NCI-H2171 treated with DMSO at 0.1 percent for 48 hours (cell line): ENCODE measurements around the gene ARHGAP42.

Experiments
- DNase-seq: peaks from one replicate; lab custom pipeline; 2025; lab: John Stamatoyannopoulos, UW

ARHGAP42 gene

GRCh38 chr11:101028644-101029043 lies 341.6 kb downstream of the ARHGAP42 start:
- no peak for DNase-seq

DNA sequence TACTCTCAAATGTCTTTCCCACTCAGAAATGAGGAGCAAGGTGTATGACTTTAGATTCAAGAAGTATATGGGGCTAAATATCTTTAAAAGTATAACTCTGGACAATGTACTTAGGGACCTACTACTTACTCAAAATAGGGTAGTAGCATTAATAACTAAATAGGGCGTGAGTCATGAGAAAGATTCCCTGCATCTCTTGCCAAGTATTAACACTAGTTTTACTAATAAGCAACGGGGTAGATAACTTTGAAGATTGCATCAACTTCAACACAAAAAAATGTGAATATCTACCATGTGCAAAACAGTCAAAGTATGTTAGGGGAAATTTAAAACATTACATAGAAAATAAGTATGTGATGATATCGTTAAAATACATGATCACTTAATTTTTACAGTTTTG lies 342.9 kb downstream of the ARHGAP42 start:
- no peak for DNase-seq

GRCh38 chr11:101030692-101031091 lies 343.6 kb downstream of the ARHGAP42 start:
- DNase-seq = no peak

- no peak for DNase-seq
Measured at GRCh38 chr11:101031713-101032112, 344.6 kb downstream of the ARHGAP42 start.

DNA sequence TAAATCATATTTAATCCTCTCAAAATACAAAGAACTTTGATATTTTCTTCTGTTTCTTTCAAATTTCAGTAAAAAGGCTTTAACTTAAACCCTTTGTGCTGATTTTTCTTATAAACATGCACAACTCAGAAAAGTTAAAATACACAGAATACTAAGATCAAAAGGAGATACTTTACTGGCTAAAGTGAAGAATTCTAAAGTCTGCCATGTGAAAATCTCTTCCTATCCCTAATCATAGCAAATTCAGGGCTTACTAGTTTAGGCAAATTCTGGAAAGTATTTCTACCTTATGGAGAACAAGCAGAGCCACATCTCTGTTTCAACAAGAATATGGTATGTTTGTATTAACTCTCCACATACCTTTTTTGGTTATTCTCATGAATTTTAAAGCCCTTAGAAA lies 345.9 kb downstream of the ARHGAP42 start:
- DNase-seq = no peak

GRCh38 chr11:101034076-101034475 lies 347.0 kb downstream of the ARHGAP42 start:
- DNase-seq = peak; percentile 3

GRCh38 chr11:101035872-101036271 lies 348.8 kb downstream of the ARHGAP42 start:
- no peak for DNase-seq
